Neural cell (in vitro differentiated cells): ENCODE data around the gene ENTPD8.

Experiments used
- CTCF ChIP-seq: fragments of 450-650 bp; IDR thresholded peaks from 2 replicates; pipeline ENCODE4 v1.5.1; 2014; ENCODE audit warnings: antibody characterized with exemption, mild to moderate bottlenecking, moderate library complexity; ENCODE audit not compliant: poor library complexity, severe bottlenecking
- EP300 ChIP-seq: fragments of 450-650 bp; conservative IDR thresholded peaks from 2 replicates; pipeline ENCODE4 v1.6.1; 2014; ENCODE audit warnings: antibody characterized with exemption, mild to moderate bottlenecking, moderate library complexity; ENCODE audit not compliant: poor library complexity, severe bottlenecking
- EZH2 ChIP-seq: fragments of 200-600, 300-800 bp; shearing (Covaris generic), sonication (generic); IDR thresholded peaks from 2 replicates; pipeline ENCODE4 v1.6.1; 2014; ENCODE audit warnings: antibody characterized with exemption, low read length, borderline replicate concordance, mild to moderate bottlenecking; ENCODE audit not compliant: insufficient read depth, poor library complexity, severe bottlenecking
- MXI1 ChIP-seq: fragments of 450-650 bp; conservative IDR thresholded peaks from 2 replicates; pipeline ENCODE4 v1.6.1; 2014; ENCODE audit warnings: antibody characterized with exemption, mild to moderate bottlenecking; ENCODE audit not compliant: poor library complexity, severe bottlenecking

GRCh38 chr9:137428311-137428630, 12.9 kb downstream of the ENTPD8 start:
- TF ChIP-seq EP300 (no peak), CTCF (no peak), EZH2 (no peak), MXI1 (no peak)
